Endometrial microvascular endothelial cells (primary cell): ENCODE results near the gene NMRAL1. TPM values are rescaled to one million over a fixed set of nuclear protein-coding genes. Genes with fewer than 3 reads are reported as not detected.

ENCODE experiments used
- in situ Hi-C: cut with HindIII; loops from 2 replicates; pipeline ENCODE4 v1.10.0; 2017; ENCODE audit warnings: low sequenced_read_pairs, low pct_unique_long_range_greater_than_20kb; ENCODE audit errors: inconsistent ontology term
- total RNA-seq: library from RNA; depleted of rRNA; stranded (reverse); fragments of >200 nt; gene quantifications from one replicate; pipeline ENCODE4 v1.2.3, GENCODE V29; 2015; ENCODE audit errors: inconsistent ontology term

Gene NMRAL1
- total RNA-seq, 1 donor from 2014 or later = 96.9 TPM

DNA sequence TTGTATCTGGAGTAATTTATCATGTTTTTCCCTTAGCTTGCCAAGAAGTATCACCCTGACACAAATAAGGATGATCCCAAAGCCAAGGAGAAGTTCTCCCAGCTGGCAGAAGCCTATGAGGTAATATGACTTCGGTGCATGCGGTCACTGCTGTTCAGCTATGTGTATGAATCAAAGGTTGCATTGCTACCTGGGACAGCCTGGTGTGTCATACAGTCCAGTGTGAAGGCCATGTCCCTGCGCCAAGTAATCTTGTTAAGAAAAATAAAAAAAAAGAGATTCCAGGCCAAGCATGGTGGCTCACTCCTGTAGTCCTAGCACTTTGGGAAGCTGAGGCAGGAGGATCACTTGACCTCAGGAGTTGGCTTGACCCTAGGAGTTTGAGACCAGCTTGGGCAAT lies 37.1 kb downstream of the NMRAL1 start:
- in situ Hi-C loops = no loop called here

DNA sequence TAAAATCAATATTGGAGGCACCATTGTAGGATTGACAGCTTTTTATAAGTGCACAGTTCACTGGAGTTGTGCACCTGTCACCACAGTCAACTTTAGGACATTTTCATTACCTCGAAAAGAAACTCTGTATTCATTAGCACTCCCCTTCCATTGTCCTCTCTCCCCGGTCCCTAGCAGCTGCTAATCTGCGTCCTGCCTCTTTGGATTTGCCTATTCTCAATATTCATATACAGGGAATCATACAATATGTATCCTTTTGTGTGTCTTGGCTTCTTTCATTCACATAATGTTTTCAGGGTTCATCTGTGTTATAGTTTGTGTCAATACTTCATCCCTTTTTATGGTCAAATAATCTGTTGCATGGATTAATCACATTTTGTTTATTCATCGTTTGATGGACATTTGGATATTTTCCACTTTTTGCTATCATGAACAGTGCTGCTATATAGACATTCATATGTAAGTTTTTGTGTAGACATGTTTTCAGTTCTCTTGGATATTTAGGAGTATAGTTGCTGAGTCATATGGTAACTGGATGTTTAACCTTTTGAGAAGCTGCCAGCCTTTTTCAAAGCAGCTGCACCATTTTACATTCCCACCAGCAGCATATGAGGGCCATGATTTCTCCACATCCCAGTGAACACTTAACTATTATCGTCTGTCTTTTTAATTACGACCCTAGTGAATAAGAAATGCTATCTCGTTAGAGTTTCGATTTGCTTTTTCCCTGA lies 38.9 kb downstream of the NMRAL1 start:
- in situ Hi-C loops = no loop called here

DNA sequence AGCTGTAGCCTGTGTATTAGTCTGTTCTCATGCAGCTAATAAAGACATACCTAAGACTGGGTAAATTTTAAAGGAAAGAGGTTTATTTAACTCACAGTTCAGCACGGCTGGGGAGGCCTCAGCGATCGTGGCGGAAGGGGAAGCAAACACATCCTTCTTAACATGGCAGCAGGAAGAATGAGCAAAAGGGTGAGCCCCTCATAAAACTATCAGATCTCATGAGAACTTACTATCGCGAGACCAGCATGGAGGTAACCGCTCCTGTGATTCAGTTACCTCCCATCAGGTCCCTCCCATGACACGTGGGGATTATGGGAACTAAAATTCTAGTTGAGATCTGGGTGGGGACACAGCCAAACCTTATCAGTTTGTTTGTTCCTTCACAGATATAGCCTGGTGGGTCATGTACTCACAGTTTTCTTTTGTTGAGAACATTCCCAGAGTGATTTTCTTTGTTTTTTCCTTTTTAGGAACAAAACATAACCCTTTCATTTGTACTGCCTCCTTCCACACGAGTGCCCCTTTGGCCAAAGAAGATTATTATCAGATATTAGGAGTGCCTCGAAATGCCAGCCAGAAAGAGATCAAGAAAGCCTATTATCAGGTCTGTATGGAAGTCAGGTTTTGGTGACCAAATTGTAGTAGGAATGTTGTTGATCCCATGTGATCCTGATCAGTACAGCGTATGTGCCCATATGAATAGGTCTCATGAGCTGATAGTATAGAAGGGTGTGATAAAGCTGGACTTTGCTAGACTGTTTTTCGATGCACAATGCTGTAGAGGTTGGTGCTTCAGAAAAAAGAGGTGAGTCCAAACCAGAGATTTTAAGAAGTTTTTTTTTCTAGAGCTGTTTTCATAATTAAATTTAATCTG lies 40.3 kb downstream of the NMRAL1 start:
- in situ Hi-C loops = no loop called here

DNA sequence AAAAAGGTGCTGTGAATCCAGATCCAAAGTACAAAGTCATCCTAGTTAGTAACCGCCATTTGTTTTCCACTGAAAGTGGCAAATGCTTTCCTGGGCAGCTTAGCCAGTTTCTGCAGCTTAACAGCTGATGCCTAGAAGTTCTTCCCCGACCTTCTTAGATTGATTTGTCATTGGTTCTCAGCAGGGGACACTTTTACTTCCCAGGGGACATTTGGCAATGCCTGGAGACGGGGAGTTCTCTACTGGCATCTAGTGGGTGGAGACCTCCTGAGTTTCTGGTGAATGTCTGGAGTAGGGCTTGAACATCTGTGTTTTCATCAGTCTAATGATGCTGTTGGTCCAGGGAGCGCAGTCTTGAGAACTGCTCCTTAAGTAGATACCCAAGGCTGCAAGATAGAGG lies 41.2 kb downstream of the NMRAL1 start:
- in situ Hi-C loops = no loop called here

DNA sequence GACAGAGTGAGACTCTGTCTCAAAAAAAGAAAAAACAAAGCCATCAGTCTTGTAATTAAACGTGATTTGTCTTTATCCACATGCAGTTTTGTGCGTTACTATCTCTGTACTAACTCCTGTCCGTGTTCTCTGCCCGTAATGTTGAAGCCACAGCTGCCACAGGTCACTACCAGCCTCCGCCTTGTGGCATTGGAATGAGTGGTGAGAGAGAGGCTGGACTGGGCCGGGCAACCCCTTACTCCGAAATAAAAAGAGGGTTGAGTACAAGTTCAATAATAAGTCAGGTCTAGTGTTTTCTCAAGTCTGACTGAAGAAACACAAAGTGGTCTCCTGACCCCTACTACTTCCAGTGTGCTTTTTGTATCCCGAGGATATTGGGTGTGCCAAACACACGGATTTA lies 43.4 kb downstream of the NMRAL1 start:
- in situ Hi-C loops = no loop called here

DNA sequence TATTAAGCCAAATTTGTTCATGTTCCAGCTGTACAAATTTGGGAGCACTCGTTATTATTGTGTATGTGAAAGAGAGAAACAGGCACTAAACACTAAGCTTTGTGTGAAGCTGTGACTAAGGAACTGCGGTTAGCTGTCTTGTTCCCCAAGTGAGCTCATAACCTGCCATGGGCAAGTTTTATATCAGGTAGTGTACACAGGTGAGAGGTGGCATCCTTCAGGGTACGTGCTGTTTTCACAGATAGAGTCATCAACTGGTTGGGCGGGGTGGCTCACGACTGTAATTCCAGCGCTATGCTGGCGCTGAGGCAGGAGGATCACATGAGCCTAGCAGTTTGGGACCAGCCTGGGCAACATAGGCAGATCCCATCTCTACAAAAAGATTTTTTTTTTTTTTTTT lies 45.9 kb downstream of the NMRAL1 start:
- in situ Hi-C loops = no loop called here

DNA sequence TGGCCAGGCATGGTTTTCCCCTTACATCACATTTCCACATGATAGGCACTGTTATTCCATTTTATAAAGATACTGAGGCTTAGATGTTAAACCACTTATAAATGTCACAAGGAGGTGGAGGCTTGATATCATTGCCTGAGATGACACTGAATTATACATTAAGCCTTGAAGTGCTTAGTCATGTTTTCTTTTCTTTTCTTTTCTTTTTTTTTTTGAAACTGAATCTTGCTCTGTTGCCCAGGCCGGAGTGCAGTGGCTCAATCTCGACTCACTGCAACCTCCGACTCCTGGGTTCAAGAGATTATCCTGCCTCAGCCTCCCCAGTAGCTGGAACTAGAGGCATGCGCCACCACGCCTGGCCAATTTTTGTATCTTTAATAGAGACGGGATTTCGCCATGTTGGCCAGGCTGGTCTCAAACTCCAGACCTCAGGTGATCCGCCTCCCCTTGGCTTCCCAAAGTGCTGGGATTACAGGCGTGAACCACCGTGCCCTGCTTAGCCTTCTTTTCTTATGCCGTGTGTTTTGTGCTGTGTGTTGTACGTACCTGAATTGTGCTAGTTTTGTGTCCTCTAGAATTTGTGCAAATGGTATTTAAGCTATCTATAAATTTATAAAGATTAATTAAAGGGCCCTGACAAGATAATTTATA lies 47.6 kb downstream of the NMRAL1 start:
- in situ Hi-C loops = no loop called here

DNA sequence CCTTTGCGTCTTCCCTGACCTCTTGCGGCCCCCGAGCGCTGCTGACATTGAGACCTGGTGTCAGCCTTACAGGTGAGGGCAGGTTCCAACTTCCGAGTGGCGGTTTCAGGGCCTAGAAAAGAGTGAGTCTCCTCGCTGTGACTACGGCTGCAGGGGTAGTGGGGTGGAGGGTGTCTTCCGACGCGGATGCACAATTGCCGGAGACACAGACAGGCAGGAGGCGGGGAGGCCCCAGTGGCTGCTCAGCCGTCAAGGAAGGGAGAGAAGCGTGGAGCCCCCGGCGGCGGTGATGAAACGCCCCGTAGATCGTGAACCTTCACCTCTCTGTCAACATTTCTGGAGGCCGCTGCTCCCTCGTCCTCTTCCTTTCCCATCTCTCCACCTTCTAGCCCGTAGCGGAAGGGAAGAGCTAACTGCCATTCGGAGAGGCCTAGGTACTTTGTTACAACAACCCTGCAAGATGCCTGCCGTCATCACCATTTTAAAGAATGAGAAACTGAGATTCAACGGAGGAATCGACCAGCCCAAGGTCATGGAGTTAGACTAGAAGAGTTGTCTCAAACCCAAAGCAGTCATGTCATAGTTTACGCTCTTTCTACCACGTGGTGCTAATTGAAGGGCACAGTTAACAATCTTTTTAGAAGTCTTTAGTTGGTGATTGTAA lies 48.3 kb downstream of the NMRAL1 start:
- in situ Hi-C loops = no loop called here

DNA sequence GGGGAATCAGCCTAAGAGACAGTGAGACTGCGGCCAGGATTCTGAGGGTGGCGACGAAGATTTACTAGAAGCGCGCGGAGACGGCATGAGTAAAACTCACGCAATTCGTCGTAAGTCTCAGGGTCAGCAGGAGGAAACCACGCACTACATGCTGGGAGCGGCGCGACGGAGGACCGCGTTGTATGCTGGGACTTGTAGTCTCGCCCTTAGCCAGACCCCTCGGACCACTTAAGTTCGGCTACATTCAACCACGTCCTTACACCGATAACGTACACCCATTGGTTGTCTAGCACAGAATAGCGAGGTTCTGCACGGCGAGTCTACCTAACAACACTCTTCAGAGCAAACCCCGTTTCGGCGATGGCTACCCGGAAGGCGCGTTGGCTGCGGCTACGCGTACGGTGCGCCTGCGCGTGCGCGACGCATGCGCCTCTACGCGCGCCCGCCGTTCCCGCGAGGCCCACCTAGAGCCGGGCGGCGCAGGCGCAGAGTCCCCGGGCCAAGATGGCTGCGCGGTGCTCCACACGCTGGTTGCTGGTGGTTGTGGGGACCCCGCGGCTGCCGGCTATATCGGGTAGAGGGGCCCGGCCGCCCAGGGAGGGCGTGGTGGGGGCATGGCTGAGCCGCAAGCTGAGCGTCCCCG lies 48.9 kb downstream of the NMRAL1 start, which contains the start of gene DNAJA3:
DNAJA3 (plus strand) TSS at position 491 of the 643 bp plus-strand sequence; CDS start at position 505, 14 bp downstream.
- in situ Hi-C loops = no loop called here

DNA sequence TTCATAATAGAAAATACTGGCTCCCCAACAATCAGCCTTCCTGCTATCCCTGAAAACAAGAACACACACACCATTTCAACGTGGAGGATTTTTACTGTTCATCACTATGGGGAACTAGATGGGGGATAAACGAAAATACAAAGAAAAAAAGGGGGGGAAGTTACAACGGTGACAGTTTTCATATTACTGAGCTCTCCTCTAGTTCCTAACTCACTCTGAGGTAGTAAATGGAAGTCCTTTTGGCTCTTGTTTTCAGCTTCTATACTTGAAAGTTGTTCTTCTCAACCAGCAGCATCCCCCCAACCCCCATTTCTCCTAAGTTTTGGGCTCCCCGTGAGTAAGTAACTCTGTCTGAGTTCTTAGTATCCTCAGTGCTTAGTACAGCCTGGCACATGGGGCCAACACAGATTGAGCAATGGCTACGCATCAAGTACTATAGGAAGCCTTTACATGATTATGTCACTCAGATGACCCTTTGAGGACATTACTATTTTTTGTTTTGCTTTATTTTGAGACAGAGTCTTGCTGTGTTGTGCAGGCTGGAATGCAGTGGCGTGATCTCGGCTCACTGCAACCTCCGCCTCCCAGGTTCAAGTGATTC lies 53.8 kb downstream of the NMRAL1 start:
- in situ Hi-C loops = no loop called here

DNA sequence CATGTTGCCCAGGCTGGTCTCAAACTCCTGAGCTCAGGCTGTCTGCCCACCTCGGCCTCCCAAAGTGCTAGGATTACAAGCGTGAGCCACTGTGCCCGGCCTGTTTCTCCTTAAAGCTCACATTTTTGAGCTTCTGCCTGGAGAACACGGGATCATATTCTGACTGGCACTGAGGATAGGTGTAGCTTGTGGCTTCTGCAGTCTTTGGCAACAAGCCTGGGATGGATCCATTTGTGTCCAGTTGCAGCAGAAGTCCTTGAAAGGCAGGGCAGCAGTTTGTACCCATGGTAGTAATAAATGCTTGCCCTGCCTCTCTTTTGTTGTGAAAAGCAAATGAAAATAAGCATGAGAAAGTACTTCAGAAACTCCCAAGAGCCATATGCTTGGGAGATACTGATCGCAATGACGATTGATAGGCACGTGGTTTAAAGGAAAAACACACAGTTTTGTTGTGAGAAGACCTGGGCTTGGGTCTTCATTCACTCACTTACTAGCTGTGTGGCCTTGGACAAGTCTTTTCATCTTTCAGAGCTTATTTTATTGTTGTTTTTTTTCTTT lies 54.9 kb downstream of the NMRAL1 start:
- in situ Hi-C loops = no loop called here

DNA sequence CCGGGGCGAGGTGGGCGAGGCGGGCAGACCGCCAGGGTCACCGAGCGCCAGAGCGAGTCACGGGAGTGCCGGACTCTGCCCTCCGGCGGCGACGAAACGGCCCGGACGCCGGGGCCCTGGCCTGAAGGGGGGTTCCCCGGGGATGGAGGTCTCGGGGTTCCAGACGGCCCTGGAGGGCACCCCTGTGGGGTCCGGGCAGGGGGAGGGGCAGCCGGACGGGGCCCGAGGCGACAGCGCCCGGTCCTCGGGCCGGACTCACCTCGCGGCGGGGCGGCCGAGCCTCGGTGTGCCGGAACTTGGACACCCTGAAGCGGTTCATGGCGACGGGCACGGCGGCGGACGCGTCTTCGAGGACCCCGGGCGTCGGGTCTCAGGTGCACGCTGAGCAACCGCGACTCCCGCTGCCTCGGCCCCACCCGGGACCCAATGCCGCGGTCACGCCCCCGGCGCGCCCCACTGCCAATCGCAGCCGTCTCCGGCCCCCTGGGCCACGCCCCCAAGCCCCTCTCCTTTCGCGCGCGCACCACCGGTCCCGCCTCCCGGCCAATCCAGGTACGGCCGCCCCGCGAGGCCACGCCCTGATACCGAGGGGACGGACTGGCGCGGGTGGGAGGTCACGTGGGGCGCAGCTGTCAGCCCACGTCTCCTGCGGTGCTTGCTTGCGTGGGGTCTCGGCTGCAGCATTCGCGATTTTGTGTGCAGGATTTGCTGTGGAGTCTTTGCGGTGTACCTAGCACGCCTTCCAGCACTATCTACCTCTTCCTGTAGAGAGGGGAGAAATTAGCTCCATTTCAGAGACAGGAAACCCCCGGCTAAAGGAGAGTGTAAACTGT lies 58.0 kb downstream of the NMRAL1 start, which contains the start of gene CORO7:
CORO7 (minus strand) TSS at position 397 of the 833 bp plus-strand sequence; CDS start at position 319, 78 bp downstream.
- in situ Hi-C loops = no loop called here

DNA sequence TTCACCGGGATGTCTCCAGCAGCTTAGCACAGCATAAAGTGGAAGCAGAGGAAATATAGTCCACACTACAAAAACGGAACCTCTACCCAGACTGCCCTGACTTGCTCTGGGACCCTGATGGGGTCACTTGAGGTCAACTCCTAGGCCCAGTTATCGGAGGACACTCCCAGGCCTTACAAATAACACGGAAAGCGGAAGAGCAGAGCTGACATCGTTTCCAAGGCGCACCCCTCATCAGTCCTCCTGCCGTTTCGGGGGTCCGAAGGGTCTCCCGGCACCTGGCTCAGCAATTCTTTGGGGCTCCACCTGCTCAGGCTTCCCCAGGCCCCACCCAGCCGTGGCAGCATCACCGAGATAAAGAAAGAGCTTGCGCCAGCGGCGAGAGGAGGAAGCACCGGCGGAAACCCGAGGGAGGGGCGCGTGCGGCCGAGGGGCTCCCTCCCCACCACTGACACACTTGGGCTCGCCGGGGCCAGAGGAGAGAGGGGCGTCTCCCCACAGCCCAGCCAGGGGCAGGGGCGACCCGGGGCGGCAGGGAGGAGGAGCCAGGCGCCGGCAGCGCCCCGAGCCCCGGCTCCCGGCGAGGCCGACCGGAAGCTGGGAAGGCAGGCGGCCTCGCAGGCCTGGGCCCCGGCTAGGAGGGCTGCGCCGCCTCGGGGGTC lies 58.8 kb downstream of the NMRAL1 start:
- in situ Hi-C loops = no loop called here

DNA sequence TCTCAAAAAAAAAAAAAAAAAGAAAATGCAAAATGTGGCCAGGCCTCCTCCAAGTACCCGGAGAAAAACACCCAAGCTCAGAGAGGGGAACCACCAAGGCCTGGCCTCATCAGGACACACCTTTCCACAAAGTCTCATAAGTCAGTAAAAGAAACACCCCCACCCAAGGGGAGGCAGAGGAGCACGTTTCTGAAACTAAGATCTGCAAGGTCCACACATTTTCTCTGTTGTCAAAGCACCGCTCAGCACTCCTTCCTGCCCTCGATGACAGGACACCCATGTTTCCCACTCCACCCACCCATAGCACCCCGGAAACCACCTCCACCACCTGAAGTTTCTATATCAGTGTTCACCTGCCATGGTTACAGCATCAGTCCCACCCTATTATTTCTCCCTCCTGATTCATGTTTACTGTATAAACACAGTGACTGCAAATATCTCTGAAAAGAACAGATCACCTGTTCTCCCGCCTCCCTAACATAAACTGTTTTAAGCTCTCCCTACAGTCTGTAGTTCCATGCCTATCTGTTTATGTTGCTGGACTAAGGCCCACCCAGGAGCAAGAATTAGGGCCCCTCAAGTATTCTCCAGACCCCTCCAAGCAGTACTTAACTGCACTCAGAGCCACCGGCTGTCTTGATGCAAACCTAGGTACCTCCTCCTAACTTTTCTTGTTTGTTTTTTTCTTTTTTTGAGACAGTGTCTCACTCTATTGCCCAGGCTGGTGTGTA lies 60.1 kb downstream of the NMRAL1 start:
- in situ Hi-C loops = no loop called here

DNA sequence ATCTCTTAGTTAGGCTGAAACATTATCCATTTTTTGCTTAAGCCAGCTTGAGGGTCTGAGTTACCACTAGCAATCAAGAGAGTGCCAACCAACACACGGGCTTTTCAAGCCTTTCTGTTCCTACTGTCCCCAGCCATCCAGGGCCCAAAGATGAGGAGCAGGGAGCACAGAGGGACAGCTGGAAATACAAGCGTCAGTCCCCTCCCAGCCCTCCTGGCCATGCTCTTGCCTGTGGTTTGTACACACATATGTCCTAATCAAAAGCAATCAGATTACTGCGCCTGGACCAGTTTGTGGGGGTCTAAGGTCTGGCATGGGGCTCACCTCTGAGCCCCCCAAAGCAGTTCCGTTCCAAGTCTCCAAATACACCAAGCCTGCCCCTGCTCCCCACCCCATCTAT lies 61.6 kb downstream of the NMRAL1 start:
- in situ Hi-C loops = no loop called here

DNA sequence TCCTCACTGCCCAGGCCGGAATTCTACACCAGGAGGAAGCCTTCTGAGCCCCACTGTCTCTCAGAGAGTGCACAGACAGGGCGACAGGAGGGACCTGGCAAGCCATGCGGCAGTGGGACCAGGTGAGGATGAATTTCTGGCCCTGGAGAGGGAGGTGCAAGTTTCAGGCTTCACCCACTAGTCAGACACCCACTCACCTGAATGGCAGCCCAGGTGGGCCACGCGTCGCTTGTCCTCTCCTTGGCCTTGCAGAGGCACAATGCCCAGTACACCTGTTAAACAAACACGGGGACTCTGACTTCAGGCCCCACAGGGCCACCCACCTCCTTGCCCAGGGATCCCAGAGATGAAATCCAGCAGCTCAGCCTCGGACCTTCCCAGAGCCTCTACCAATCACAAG lies 62.3 kb downstream of the NMRAL1 start:
- in situ Hi-C loops = no loop called here
